H1 (cell line): ENCODE data around the gene CATSPERD. TPM values are rescaled to one million over a fixed set of nuclear protein-coding genes. Genes with fewer than 3 reads are reported as not detected.

Source experiments
- E2F6 ChIP-seq: IDR thresholded peaks from 2 replicates; pipeline ENCODE4 v1.6.1; 2012; ENCODE audit warnings: inconsistent platforms
- RBBP5 ChIP-seq: IDR thresholded peaks from 2 replicates; pipeline ENCODE4 v1.7.1; 2012; ENCODE audit warnings: low read depth, mild to moderate bottlenecking, inconsistent platforms, low read length, moderate library complexity, borderline replicate concordance
- polyA plus RNA-seq, 7 experiments: library from polyadenylated mRNA; depleted of rRNA in 3 of 7; stranded (reverse) in 5 of 7; unstranded in 2 of 7; fragments of >200 nt in 5 of 7; fragments of 200-250 nt in 2 of 7; gene quantifications; 1 replicate in 5 of 7; 2 replicates in 1 of 7; 4 replicates in 1 of 7; pipeline versions ENCODE4 v1.2.1 to v1.2.3, GENCODE V29; 2011 to 2013; ENCODE audit warnings: missing spikeins in 2 of 7, mixed read lengths in 2 of 7
- total RNA-seq: library from RNA; stranded (reverse); fragmentation: NEBNext Ultra II Directional; extraction: Animal tissue kit (Norgen Biotek cat#: 25700); gene quantifications from 2 replicates; pipeline ENCODE4 v1.2.1, GENCODE V29; 2021

Gene CATSPERD
- total and polyA plus RNA-seq, 2 of the 8 experiments (the other 6 are each of a cell fraction or from before 2014, with no cell fraction given), result 0.12 TPM; not detected in 1

GRCh38 chr19:5827342-5827890 lies 107.0 kb downstream of the CATSPERD start (continued):
- TF ChIP-seq E2F6, result no peak
- TF ChIP-seq RBBP5, result no peak
